Tibial nerve (tissue), 4 donors: Measurements from ENCODE around the gene CCDC63. TPM values are rescaled to one million over a fixed set of nuclear protein-coding genes. Genes with fewer than 3 reads are reported as not detected.

Experiments used
- DNase-seq, 2 donors: peaks; one replicate each; pipeline ENCODE4 v3.0.0-alpha.2; 2019; ENCODE audit warnings: low spot score in 2 of 2
- H3K27ac ChIP-seq, 4 donors: fragments of 200-600 bp; sonication (generic) in 3 of 4; one replicate each; pipeline ENCODE4 v1.5.1; 2017 to 2019; ENCODE audit warnings: mild to moderate bottlenecking in 1 of 4
- H3K27me3 ChIP-seq, 2 donors: fragments of 200-600 bp; sonication (generic) in 1 of 2; one replicate each; pipeline versions ENCODE4 v1.5.1 to v1.6.0; 2017 to 2019
- H3K36me3 ChIP-seq, 3 donors: fragments of 200-600 bp; sonication (generic); one replicate each; pipeline ENCODE4 v1.5.1; 2018 to 2019
- H3K4me1 ChIP-seq, 4 donors: fragments of 200-600 bp; sonication (generic) in 3 of 4; one replicate each; pipeline ENCODE4 v1.5.1; 2017 to 2019
- H3K4me3 ChIP-seq, 4 donors: fragments of 200-600 bp; sonication (generic) in 3 of 4; one replicate each; pipeline ENCODE4 v1.5.1; 2017 to 2019; ENCODE audit warnings: mild to moderate bottlenecking in 1 of 4, moderate library complexity in 1 of 4
- H3K9me3 ChIP-seq, 4 donors: fragments of 200-600 bp; sonication (generic) in 3 of 4; one replicate each; pipeline ENCODE4 v1.5.1; 2017 to 2019
- CTCF ChIP-seq, 5 experiments: fragments of 200-600 bp in 3 of 5; fragments of 450-650 bp in 2 of 5; sonication (generic) in 3 of 5; IDR thresholded peaks; one replicate each; pipeline ENCODE4 v1.5.1; 2016 to 2019; ENCODE audit warnings: antibody characterized with exemption in 5 of 5, mild to moderate bottlenecking in 3 of 5, moderate library complexity in 2 of 5
- EP300 ChIP-seq, 2 donors: sonication (generic); formaldehyde crosslinking; IDR thresholded peaks; one replicate each; pipeline ENCODE4 v1.6.1; 2017; ENCODE audit warnings: antibody characterized with exemption in 2 of 2, mild to moderate bottlenecking in 1 of 2
- POLR2A ChIP-seq, 2 donors: fragments of 450-650 bp; IDR thresholded peaks; one replicate each; pipeline ENCODE4 v1.6.1; 2017; ENCODE audit warnings: antibody characterized with exemption in 2 of 2, mild to moderate bottlenecking in 2 of 2, moderate library complexity in 2 of 2
- WGBS, 2 donors: methylation state at CpG; one replicate each; pipeline ENCODE4 v1.1.5; 2018; 5-methylcytosine and 5-hydroxymethylcytosine counted together
- total RNA-seq, 4 donors: library from RNA; depleted of rRNA; stranded (reverse); fragments of >200 nt; gene quantifications; one replicate each; pipeline ENCODE4 v1.1.0, GENCODE V29; 2016

The CCDC63 gene
- total RNA-seq, 4 donors from 2014 or later, result not detected

DNA sequence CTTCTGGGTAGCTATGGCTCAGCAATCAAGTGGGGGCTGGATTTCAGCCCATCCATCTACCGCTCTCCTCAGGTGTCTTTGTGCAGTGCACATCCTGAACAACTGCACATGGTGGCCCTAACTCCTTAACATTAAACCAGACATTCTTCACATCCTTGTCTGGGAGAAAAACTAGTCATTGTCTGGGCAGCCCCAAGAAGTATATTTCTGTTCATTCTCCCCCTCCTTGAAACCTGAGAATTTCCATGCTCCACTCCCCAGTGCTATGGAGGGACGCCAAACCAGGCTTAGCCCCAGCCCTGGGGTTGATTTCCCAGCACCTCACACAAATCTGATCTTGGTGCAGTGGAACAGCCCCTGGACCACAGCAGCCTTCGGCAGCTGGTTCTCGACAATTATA, 60.2 kb downstream of the CCDC63 start:
- DNase-seq, result no peak
- TF ChIP-seq EP300 (IDR thresholded peaks at IDR 0.05) (no peak), CTCF (IDR thresholded peaks at IDR 0.05) (no peak), POLR2A (IDR thresholded peaks at IDR 0.05) (no peak)
- H3K27me3 ChIP-seq, result no peaks in the 10 kb centered on the region
- H3K36me3 ChIP-seq, result no peaks in the 10 kb centered on the region
- H3K9me3 ChIP-seq, result peaks cover 0 to 6% (median 0%) of the 10 kb centered on the region in 4 donors
- 71 to 78% methylated on average over 4 of the region's 4 CpGs for WGBS, 2 donors
- no peak overlapping the region for H3K4me3 ChIP-seq
- no peaks in the 10 kb centered on the region for H3K4me1 ChIP-seq
- H3K27ac ChIP-seq, result no peak overlapping the region

GRCh38 chr12:110907583-110907982, 60.8 kb downstream of the CCDC63 start:
- Histone ChIP-seq H3K4me3 (no peak overlapping the region), H3K9me3 (peaks cover 0 to 6% (median 0%) of the 10 kb centered on the region in 4 donors), H3K4me1 (no peaks in the 10 kb centered on the region), H3K36me3 (no peaks in the 10 kb centered on the region), H3K27ac (no peak overlapping the region), H3K27me3 (no peaks in the 10 kb centered on the region)
- TF ChIP-seq CTCF (IDR thresholded peaks at IDR 0.05) (no peak), EP300 (IDR thresholded peaks at IDR 0.05) (no peak), POLR2A (IDR thresholded peaks at IDR 0.05) (no peak)
- DNase-seq, result no peak
- 60 to 68% methylated on average over 8 of the region's 8 CpGs for WGBS, 2 donors

DNA sequence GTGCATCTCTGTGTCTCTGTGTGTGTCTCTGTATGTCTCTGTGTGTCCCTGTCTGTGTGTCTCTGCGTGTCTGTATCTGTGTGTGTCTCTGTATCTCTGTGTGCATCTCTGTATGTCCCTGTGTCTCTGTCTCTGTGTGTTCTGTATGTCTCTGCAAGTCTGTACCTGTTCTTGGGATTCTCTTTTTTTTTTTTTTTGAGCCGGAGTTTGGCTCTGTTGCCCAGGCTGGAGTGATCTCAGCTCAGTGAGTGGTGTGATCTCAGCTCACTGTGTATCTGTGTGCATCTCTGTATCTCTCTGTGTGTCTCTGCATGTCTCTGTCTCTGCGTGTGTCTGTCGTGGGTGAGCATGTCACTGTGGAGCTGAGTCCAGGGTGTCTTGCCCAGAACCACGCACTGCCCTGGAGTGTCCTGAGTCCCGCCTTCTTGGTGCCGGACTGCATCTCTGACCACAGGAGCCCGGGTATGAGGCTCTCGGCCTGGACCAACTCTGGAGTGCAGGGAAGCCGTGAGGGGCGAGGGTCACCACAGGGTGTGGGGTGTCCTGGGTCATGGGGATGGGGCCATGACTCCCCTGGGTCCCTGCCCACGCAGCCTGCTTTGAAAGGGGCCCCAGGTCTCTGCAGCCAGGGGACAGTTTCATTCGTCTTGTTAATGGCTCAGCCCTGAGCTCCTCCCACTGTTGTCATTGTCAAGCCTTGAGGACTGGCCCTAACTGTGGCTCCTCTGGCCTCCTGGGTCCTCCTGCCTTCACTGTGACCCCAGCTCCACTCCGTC, 61.8 kb downstream of the CCDC63 start:
- Histone ChIP-seq H3K9me3 (peaks cover 0 to 5% (median 0%) of the 10 kb centered on the region in 4 donors), H3K36me3 (no peaks in the 10 kb centered on the region), H3K27me3 (no peaks in the 10 kb centered on the region), H3K4me1 (no peaks in the 10 kb centered on the region), H3K27ac (no peak overlapping the region), H3K4me3 (no peak overlapping the region)
- no peak for DNase-seq
- WGBS, 2 donors, result 52 to 66% methylated on average over 14 of the region's 14 CpGs
- no peak for TF ChIP-seq EP300 (IDR thresholded peaks at IDR 0.05)
- no peak for TF ChIP-seq CTCF (IDR thresholded peaks at IDR 0.05)
- TF ChIP-seq POLR2A (IDR thresholded peaks at IDR 0.05), result no peak

GRCh38 chr12:110912263-110912662, 65.5 kb downstream of the CCDC63 start:
- 80 to 92% methylated on average over 6 of the region's 6 CpGs for WGBS, 2 donors
- no peak for DNase-seq
- H3K9me3 ChIP-seq, result peaks cover 0 to 3% (median 0%) of the 10 kb centered on the region in 4 donors
- H3K27ac ChIP-seq, result no peak overlapping the region
- no peak overlapping the region for H3K4me3 ChIP-seq
- no peaks in the 10 kb centered on the region for H3K27me3 ChIP-seq
- H3K4me1 ChIP-seq, result no peaks in the 10 kb centered on the region
- no peak for TF ChIP-seq CTCF (IDR thresholded peaks at IDR 0.05)
- no peaks in the 10 kb centered on the region for H3K36me3 ChIP-seq

DNA sequence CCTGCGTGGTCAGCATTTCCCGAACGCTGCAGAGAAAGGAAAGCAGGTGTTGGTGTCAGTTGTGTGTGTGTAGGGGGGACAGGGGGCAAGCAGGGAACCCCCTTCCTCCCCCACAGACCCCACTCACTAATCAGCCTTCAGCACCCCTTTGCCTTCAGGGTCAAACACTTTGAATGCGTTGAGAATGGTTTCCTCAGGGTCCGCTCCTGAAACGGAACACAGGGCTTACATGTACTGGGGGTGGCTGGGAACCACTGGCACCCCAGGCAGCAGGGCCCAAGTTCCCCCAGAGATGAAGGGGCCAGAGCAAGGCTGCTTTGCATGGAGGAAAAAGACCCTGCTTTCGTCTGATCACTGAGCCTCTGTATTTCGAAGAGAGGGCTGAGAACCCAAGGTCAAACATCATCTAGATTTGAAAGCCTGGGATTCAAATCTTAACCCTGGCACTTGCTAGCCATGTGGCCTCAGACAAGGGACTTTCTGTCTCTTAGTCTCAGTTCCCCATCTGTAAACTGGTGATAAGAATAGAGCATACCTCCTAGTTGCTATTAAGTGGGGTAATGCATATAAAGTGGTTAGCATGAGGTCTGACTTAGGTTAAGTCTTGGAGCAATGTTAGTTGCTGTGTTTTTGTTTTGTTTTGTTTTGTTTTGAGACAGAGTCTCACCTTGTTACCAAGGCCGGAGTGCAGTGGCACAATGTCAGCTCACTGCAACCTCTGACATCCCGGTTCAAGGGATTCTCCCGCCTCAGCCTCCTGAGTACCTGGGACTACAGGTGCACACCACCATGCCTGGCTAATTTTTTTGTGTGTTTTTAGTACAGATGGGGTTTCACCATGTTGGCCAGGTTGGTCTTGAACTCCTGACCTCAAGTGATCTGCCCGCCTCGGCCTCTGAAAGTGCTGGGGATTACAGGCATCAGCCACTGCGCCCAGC, 66.6 kb downstream of the CCDC63 start:
- Histone ChIP-seq H3K36me3 (no peaks in the 10 kb centered on the region), H3K4me3 (no peak overlapping the region), H3K9me3 (peaks cover 0 to 3% (median 0%) of the 10 kb centered on the region in 4 donors), H3K27me3 (no peaks in the 10 kb centered on the region), H3K27ac (no peak overlapping the region), H3K4me1 (no peaks in the 10 kb centered on the region)
- no peak for TF ChIP-seq CTCF (IDR thresholded peaks at IDR 0.05)
- TF ChIP-seq EP300 (IDR thresholded peaks at IDR 0.05), result no peak
- no peak for TF ChIP-seq POLR2A (IDR thresholded peaks at IDR 0.05)
- DNase-seq, result no peak
- WGBS, 2 donors, result 63 to 68% methylated on average over 14 of the region's 14 CpGs
